ENCODE data around the gene SOX13.

GRCh38 chr1:204062106-204062505 lies 10.8 kb upstream of the SOX13 start:
- TF ChIP-seq CTCF (IDR thresholded peaks at IDR 0.05) (no peak), EZH2phosphoT487 (IDR thresholded peaks at IDR 0.05) (no peak)

All from neural progenitor cell (in vitro differentiated cells).